Stomach smooth muscle (tissue), 2 donors: ENCODE results near the gene OR6M1.

Experiments used
- H3K27ac ChIP-seq: one replicate; pipeline ENCODE4 v1.7.0; 2013; ENCODE audit warnings: mild to moderate bottlenecking, low read length, inconsistent platforms
- H3K27me3 ChIP-seq, 2 donors: one replicate each; pipeline ENCODE4 v1.7.0; 2013; ENCODE audit warnings: low read length in 2 of 2; ENCODE audit not compliant: insufficient read depth in 2 of 2, control insufficient read depth in 1 of 2
- H3K36me3 ChIP-seq, 2 donors: one replicate each; pipeline ENCODE4 v1.7.0; 2013; ENCODE audit warnings: low read length in 2 of 2; ENCODE audit not compliant: control insufficient read depth in 2 of 2, insufficient read depth in 2 of 2
- H3K4me1 ChIP-seq: one replicate; pipeline ENCODE4 v1.7.0; 2013; ENCODE audit warnings: low read length; ENCODE audit not compliant: control insufficient read depth, insufficient read depth
- H3K4me3 ChIP-seq, 2 donors: one replicate each; pipeline ENCODE4 v1.7.0; 2013; ENCODE audit warnings: low read length in 2 of 2
- H3K9ac ChIP-seq, 2 donors: one replicate each; pipeline ENCODE4 v1.7.0; 2013; ENCODE audit warnings: low read length in 2 of 2, mild to moderate bottlenecking in 1 of 2
- H3K9me3 ChIP-seq, 2 donors: one replicate each; pipeline ENCODE4 v1.7.0; 2013; ENCODE audit warnings: low read length in 2 of 2; ENCODE audit not compliant: control insufficient read depth in 2 of 2
- donor health status: healthy.
- donor health status: Pancreatic carcinoma.

The OR6M1 gene

GRCh38 chr11:123778511-123778910 is 27.6 kb downstream of the OR6M1 start:
- no peaks in the 10 kb centered on the region for H3K36me3 ChIP-seq
- no peaks in the 10 kb centered on the region for H3K4me1 ChIP-seq
- H3K9ac ChIP-seq: no peak overlapping the region
- H3K27ac ChIP-seq: no peak overlapping the region
- no peak overlapping the region for H3K4me3 ChIP-seq
- no peaks in the 10 kb centered on the region for H3K27me3 ChIP-seq
- no peaks in the 10 kb centered on the region for H3K9me3 ChIP-seq

- H3K36me3 ChIP-seq: no peaks in the 10 kb centered on the region
- H3K9ac ChIP-seq: no peak overlapping the region
- H3K27ac ChIP-seq: no peak overlapping the region
- no peaks in the 10 kb centered on the region for H3K9me3 ChIP-seq
- no peaks in the 10 kb centered on the region for H3K27me3 ChIP-seq
- H3K4me1 ChIP-seq: no peaks in the 10 kb centered on the region
- H3K4me3 ChIP-seq: no peak overlapping the region
Observed at GRCh38 chr11:123775715-123776549, 30.2 kb downstream of the OR6M1 start.

- Histone ChIP-seq H3K4me1 (no peaks in the 10 kb centered on the region), H3K9ac (no peak overlapping the region), H3K27me3 (no peaks in the 10 kb centered on the region)
Observed at GRCh38 chr11:123775289-123775688, 30.9 kb downstream of the OR6M1 start.

GRCh38 chr11:123773959-123774358 is 32.2 kb downstream of the OR6M1 start:
- no peak overlapping the region for H3K9ac ChIP-seq
- no peaks in the 10 kb centered on the region for H3K27me3 ChIP-seq
- H3K9me3 ChIP-seq: no peaks in the 10 kb centered on the region
- no peaks in the 10 kb centered on the region for H3K4me1 ChIP-seq
- H3K36me3 ChIP-seq: no peaks in the 10 kb centered on the region
- H3K27ac ChIP-seq: no peak overlapping the region
- no peak overlapping the region for H3K4me3 ChIP-seq

More at GRCh38 chr11:123775289-123775688, 30.9 kb downstream of the OR6M1 start:
- Histone ChIP-seq H3K36me3 (no peaks in the 10 kb centered on the region), H3K9me3 (no peaks in the 10 kb centered on the region), H3K27ac (no peak overlapping the region), H3K4me3 (no peak overlapping the region)

- Histone ChIP-seq H3K27ac (no peak overlapping the region), H3K36me3 (no peaks in the 10 kb centered on the region), H3K4me3 (no peak overlapping the region), H3K9me3 (no peaks in the 10 kb centered on the region), H3K4me1 (no peaks in the 10 kb centered on the region), H3K27me3 (no peaks in the 10 kb centered on the region), H3K9ac (no peak overlapping the region)
Observed at GRCh38 chr11:123773026-123773425, 33.1 kb downstream of the OR6M1 start.

- H3K27me3 ChIP-seq: no peaks in the 10 kb centered on the region
- no peaks in the 10 kb centered on the region for H3K9me3 ChIP-seq
- H3K4me1 ChIP-seq: no peaks in the 10 kb centered on the region
- no peak overlapping the region for H3K9ac ChIP-seq
- H3K36me3 ChIP-seq: no peaks in the 10 kb centered on the region
- no peak overlapping the region for H3K4me3 ChIP-seq
- no peak overlapping the region for H3K27ac ChIP-seq
Observed at GRCh38 chr11:123771664-123772063, 34.5 kb downstream of the OR6M1 start.

GRCh38 chr11:123770712-123771111 is 35.4 kb downstream of the OR6M1 start:
- Histone ChIP-seq H3K4me3 (no peak overlapping the region), H3K27ac (no peak overlapping the region), H3K9me3 (no peaks in the 10 kb centered on the region), H3K36me3 (no peaks in the 10 kb centered on the region), H3K4me1 (no peaks in the 10 kb centered on the region), H3K27me3 (no peaks in the 10 kb centered on the region), H3K9ac (no peak overlapping the region)

- peaks cover 0 to 2% of the 10 kb centered on the region in 2 donors for H3K9me3 ChIP-seq
- H3K4me1 ChIP-seq: no peaks in the 10 kb centered on the region
- no peaks in the 10 kb centered on the region for H3K27me3 ChIP-seq
- H3K9ac ChIP-seq: no peak overlapping the region
- no peak overlapping the region for H3K27ac ChIP-seq
- H3K36me3 ChIP-seq: no peaks in the 10 kb centered on the region
- H3K4me3 ChIP-seq: no peak overlapping the region
Observed at GRCh38 chr11:123765601-123766000, 40.5 kb downstream of the OR6M1 start.

GRCh38 chr11:123762422-123762821 is 43.7 kb downstream of the OR6M1 start:
- no peaks in the 10 kb centered on the region for H3K4me1 ChIP-seq
- no peak overlapping the region for H3K9ac ChIP-seq
- no peak overlapping the region for H3K4me3 ChIP-seq
- peaks cover 0 to 2% of the 10 kb centered on the region in 2 donors for H3K9me3 ChIP-seq
- H3K27me3 ChIP-seq: no peaks in the 10 kb centered on the region
- H3K27ac ChIP-seq: no peak overlapping the region
- H3K36me3 ChIP-seq: no peaks in the 10 kb centered on the region

GRCh38 chr11:123760894-123761293 is 45.3 kb downstream of the OR6M1 start:
- H3K36me3 ChIP-seq: no peaks in the 10 kb centered on the region
- H3K27ac ChIP-seq: no peak overlapping the region
- no peaks in the 10 kb centered on the region for H3K27me3 ChIP-seq
- H3K9me3 ChIP-seq: peaks cover 0 to 2% of the 10 kb centered on the region in 2 donors
- no peak overlapping the region for H3K9ac ChIP-seq
- H3K4me1 ChIP-seq: no peaks in the 10 kb centered on the region
- H3K4me3 ChIP-seq: no peak overlapping the region

GRCh38 chr11:123757976-123758375 is 48.2 kb downstream of the OR6M1 start:
- H3K27me3 ChIP-seq: no peaks in the 10 kb centered on the region
- H3K4me3 ChIP-seq: no peak overlapping the region
- peaks cover 0 to 2% of the 10 kb centered on the region in 2 donors for H3K9me3 ChIP-seq
- H3K9ac ChIP-seq: no peak overlapping the region
- no peaks in the 10 kb centered on the region for H3K4me1 ChIP-seq
- no peaks in the 10 kb centered on the region for H3K36me3 ChIP-seq
- H3K27ac ChIP-seq: no peak overlapping the region
